ENCODE data around the gene WWP2. TPM values are rescaled to one million over a fixed set of nuclear protein-coding genes. Genes with fewer than 3 reads are reported as not detected.

The WWP2 gene
- total and polyA plus RNA-seq, 7 donors, result 11.4 to 59.0 (median 23.9) TPM

- Histone ChIP-seq H3K27ac (no peak overlapping the region), H3K4me3 (no peak overlapping the region), H3K27me3 (no peaks in the 10 kb centered on the region), H3K4me1 (no peaks in the 10 kb centered on the region), H3K36me3 (peaks cover 20 to 100% (median 57%) of the 10 kb centered on the region in 4 donors), H3K9me3 (no peaks in the 10 kb centered on the region)
- TF ChIP-seq POLR2AphosphoS5 (IDR thresholded peaks at IDR 0.05), result no peak
- no peak for TF ChIP-seq EP300 (IDR thresholded peaks at IDR 0.05)
- no peak for TF ChIP-seq POLR2A (IDR thresholded peaks at IDR 0.05)
- TF ChIP-seq CTCF (IDR thresholded peaks at IDR 0.05), result no peak
- intact Hi-C loops (cut with DNase I), result no loop called here
- DNase-seq, result no peak
- WGBS, 2 donors, result 96% methylated on average over 10 of the region's 10 CpGs
Measured at GRCh38 chr16:69935740-69936139, 173.6 kb downstream of the WWP2 start.

- DNase-seq, result no peak
- Histone ChIP-seq H3K27me3 (no peaks in the 10 kb centered on the region), H3K4me1 (no peaks in the 10 kb centered on the region), H3K27ac (no peak overlapping the region), H3K4me3 (no peak overlapping the region), H3K36me3 (peaks cover 20 to 100% (median 55%) of the 10 kb centered on the region in 4 donors), H3K9me3 (no peaks in the 10 kb centered on the region)
- 97% methylated on average over 16 of the region's 16 CpGs for WGBS, 2 donors
- TF ChIP-seq CTCF (IDR thresholded peaks at IDR 0.05) (no peak), POLR2AphosphoS5 (IDR thresholded peaks at IDR 0.05) (no peak), POLR2A (IDR thresholded peaks at IDR 0.05) (no peak), EP300 (IDR thresholded peaks at IDR 0.05) (no peak)
- intact Hi-C loops (cut with DNase I), result no loop called here
Measured at GRCh38 chr16:69936252-69936651, 174.1 kb downstream of the WWP2 start.

GRCh38 chr16:69936751-69937211, 174.6 kb downstream of the WWP2 start:
- 96 to 98% methylated on average over 21 of the region's 21 CpGs for WGBS, 2 donors
- no peak for TF ChIP-seq EP300 (IDR thresholded peaks at IDR 0.05)
- no peak for TF ChIP-seq POLR2A (IDR thresholded peaks at IDR 0.05)
- TF ChIP-seq POLR2AphosphoS5 (IDR thresholded peaks at IDR 0.05), result no peak
- no peak for TF ChIP-seq CTCF (IDR thresholded peaks at IDR 0.05)
- Histone ChIP-seq H3K27me3 (no peaks in the 10 kb centered on the region), H3K9me3 (no peaks in the 10 kb centered on the region), H3K4me1 (no peaks in the 10 kb centered on the region), H3K27ac (no peak overlapping the region), H3K4me3 (no peak overlapping the region), H3K36me3 (peaks cover 20 to 96% (median 52%) of the 10 kb centered on the region in 4 donors)
- no peak for DNase-seq
- intact Hi-C loops (cut with DNase I), result no loop called here

GRCh38 chr16:69937465-69937951, 175.4 kb downstream of the WWP2 start:
- Histone ChIP-seq H3K9me3 (no peaks in the 10 kb centered on the region), H3K36me3 (peaks cover 20 to 89% (median 49%) of the 10 kb centered on the region in 4 donors), H3K4me3 (no peak overlapping the region), H3K27me3 (no peaks in the 10 kb centered on the region), H3K27ac (no peak overlapping the region), H3K4me1 (no peaks in the 10 kb centered on the region)
- intact Hi-C loops (cut with DNase I), result no loop called here
- no peak for TF ChIP-seq CTCF (IDR thresholded peaks at IDR 0.05)
- no peak for TF ChIP-seq POLR2A (IDR thresholded peaks at IDR 0.05)
- TF ChIP-seq EP300 (IDR thresholded peaks at IDR 0.05), result no peak
- no peak for TF ChIP-seq POLR2AphosphoS5 (IDR thresholded peaks at IDR 0.05)
- DNase-seq, result no peak
- 93 to 95% methylated on average over 16 of the region's 16 CpGs for WGBS, 2 donors

All from sigmoid colon (tissue), 7 donors.